NOMO-1 (cell line): Measurements from ENCODE around the gene KIF1C.

Experiments
- DNase-seq, 2 experiments: peaks; one replicate each; lab custom pipeline; 2025; ENCODE audit not compliant: unreplicated experiment in 2 of 2; lab: John Stamatoyannopoulos, UW

The KIF1C gene

GRCh38 chr17:4997302-4998026 lies at the start of gene KIF1C, which contains the start of gene INCA1:
Gene KIF1C (plus strand): TSS chr17:4997950. CDS start chr17:5000247, 2,297 bp downstream.
Gene INCA1 (minus strand): TSS chr17:4997522. CDS start chr17:4994437, 3,085 bp downstream.
- peak; percentile 81 to 91 for DNase-seq

- peak; percentile 93 to 97 for DNase-seq
These were observed 49.4 kb upstream of the KIF1C start, which contains the start of gene PFN1 for GRCh38 chr17:4948166-4948930. Gene PFN1 (minus strand): TSS chr17:4948530. CDS start chr17:4948394, 136 bp downstream.

- peak; percentile 88 to 90 for DNase-seq
These were observed 48.8 kb upstream of the KIF1C start for GRCh38 chr17:4948931-4949320.

GRCh38 chr17:4949321-4950074 lies 48.3 kb upstream of the KIF1C start:
- DNase-seq, result peak; percentile 62 to 75

- DNase-seq, result peak in 1 of 2 experiments; percentile 62
These were observed 47.5 kb upstream of the KIF1C start for GRCh38 chr17:4950075-4950745.

GRCh38 chr17:4950746-4951204 lies 47.0 kb upstream of the KIF1C start, which contains the start of gene ENO3:
Gene ENO3 (plus strand): TSS chr17:4951119. CDS start chr17:4951830, 711 bp downstream.
- no peak for DNase-seq

GRCh38 chr17:4951486-4951885 lies 46.3 kb upstream of the KIF1C start:
- DNase-seq, result no peak

- no peak for DNase-seq
These were observed 44.2 kb upstream of the KIF1C start for GRCh38 chr17:4953451-4953961.

GRCh38 chr17:4955091-4955490 lies 42.7 kb upstream of the KIF1C start:
- DNase-seq, result no peak

- DNase-seq, result no peak
These were observed 41.2 kb upstream of the KIF1C start for GRCh38 chr17:4956493-4957061.

- no peak for DNase-seq
These were observed 39.6 kb upstream of the KIF1C start for GRCh38 chr17:4958102-4958501.

GRCh38 chr17:4959261-4959965 lies 38.3 kb upstream of the KIF1C start:
- DNase-seq, result no peak

- DNase-seq, result no peak
These were observed 37.3 kb upstream of the KIF1C start for GRCh38 chr17:4960279-4960922.

GRCh38 chr17:4965311-4965986 lies 32.3 kb upstream of the KIF1C start:
- DNase-seq, result no peak

GRCh38 chr17:4966844-4967538 lies 30.8 kb upstream of the KIF1C start:
- peak; percentile 99 to 100 for DNase-seq

GRCh38 chr17:4967539-4968485 lies 29.9 kb upstream of the KIF1C start, which contains the start of gene SPAG7:
Gene SPAG7 (minus strand): TSS chr17:4967817. CDS start chr17:4967804, 13 bp downstream.
- DNase-seq, result peak; percentile 93 to 95
